Stimulated activated CD4-positive, alpha-beta T cell treated with anti-CD3 and anti-CD28 coated beads, Interleukin-1b, Interleukin-23, amount 100 ng/mL, for 48 hours (primary cell): ENCODE data around the gene RNF213.
A peak's percentile ranks its signal among the peaks of the same experiment; 100 is the strongest.
"Not testable (repeated sequence)": the region's sequence is repeated elsewhere in the genome, so short reads cannot be mapped to it uniquely, and the experiment has no call there.

ENCODE experiments used
- DNase-seq: peaks from one replicate; pipeline ENCODE4 v3.0.0-alpha.2; 2020

RNF213 gene

DNA sequence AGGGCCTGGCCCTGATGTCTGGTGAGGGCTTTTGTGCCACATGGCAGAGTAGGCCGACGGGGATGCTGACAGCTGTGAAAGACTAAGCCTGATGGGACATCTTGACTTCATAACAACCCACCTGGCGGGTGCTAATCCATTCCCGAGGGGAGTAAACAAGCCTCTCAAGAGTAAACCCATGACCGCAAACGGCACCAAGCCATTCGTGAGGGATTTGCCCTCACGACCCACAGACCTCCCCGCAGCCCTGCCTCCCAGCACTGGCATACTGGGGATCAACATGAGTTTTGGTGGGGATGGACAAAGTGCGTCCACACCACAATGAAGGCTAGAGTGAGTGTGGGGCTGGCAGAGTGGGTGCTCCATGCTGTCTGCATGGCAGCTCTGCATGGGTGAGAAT, 11.7 kb downstream of the RNF213 start:
- DNase-seq = no peak

DNA sequence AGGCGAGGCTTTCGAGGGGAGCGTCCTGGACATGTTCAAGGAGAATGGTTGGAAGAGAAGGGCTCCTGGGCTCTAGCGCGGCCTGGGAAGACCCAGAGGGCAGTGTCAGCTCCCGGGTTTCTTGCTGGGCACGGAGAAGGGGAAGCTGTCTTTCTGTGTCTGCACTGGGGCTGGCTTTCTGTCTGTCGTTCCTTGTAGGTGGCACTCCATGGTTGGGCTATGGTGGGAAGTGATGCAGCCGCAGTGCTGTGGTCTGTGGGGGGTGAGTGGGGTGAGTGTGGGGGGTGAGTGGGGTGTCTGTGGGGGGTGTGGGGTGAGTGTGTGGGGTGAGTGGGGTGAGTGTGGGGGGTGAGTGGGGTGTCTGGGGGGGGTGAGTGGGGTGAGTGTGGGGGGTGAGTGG, 13.7 kb downstream of the RNF213 start:
- no peak for DNase-seq

DNA sequence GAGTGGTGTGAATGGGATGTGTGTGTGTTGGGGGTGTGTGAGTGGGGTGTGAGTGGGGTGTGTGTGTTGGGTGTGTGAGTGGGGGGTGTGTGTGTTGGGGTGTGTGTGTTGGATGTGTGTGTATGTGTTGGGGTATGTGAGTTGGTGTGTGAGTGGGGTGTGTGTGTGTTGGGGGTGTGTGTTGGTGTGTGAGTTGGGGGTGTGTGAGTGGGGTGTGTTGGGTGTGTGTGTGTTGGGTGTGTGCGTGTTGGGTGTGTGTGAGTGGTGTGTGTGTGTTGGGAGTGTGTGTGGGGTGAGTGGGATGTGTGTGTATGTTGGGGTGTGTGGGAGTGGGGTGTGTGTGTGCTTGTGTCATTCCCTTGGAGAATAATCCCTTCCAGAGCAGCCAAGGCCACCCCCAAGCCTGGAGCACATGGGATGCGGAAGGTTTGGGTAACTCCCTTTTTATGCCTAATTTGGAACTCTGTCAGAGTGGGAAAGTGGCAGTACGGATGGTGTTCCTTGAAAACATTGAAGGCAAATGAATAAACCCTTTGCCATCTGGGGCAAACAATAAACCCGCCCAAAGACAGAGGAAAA, 14.3 kb downstream of the RNF213 start:
- DNase-seq = no peak

GRCh38 chr17:80275857-80276256, 15.2 kb downstream of the RNF213 start:
- not testable (repeated sequence) for DNase-seq

- no peak for DNase-seq
These were observed 17.4 kb downstream of the RNF213 start for GRCh38 chr17:80277751-80278671.

DNA sequence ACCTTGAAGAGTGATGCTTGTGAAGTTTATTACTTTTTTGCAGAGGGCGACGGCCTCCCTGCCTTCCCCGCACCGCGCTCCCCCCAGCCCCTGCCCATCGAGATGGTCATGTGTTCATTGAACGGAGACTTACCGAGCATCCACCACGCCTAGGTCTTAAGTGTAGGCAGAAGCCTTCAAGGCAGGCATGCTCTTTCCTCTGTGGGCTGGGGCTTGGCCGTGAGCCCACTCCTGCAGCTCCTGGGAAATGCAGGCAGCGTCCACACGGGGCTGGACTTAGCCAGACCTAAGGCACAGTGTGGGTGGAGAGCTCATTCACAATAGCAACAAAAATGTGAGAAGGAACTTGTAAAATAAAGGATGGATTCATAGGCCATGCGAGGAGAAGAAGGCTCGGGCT, 19.2 kb downstream of the RNF213 start:
- DNase-seq = no peak

- no peak for DNase-seq
These were observed 20.9 kb downstream of the RNF213 start for GRCh38 chr17:80281516-80281915.

- no peak for DNase-seq
These were observed 22.6 kb downstream of the RNF213 start for GRCh38 chr17:80283116-80283852.

DNA sequence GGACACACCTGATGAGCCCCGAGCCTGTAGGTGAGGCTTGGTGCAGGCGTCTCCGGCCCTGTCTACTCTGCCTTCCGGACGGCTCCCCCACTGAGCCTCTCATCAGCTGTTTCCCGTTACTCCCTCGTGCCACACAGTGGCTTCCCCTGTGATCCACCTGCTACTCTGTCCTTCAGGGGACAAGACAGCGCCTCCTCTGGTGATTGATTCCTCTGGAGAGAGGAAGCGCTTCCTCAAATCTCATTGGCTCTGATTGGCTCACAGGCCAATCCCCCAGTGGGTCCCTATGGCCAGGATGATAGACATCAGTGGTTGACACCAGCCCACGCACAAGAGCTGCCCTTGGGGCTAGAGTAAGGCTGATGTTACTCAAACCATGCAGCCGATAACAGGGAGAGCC, 24.0 kb downstream of the RNF213 start:
- peak; percentile 37 for DNase-seq

DNA sequence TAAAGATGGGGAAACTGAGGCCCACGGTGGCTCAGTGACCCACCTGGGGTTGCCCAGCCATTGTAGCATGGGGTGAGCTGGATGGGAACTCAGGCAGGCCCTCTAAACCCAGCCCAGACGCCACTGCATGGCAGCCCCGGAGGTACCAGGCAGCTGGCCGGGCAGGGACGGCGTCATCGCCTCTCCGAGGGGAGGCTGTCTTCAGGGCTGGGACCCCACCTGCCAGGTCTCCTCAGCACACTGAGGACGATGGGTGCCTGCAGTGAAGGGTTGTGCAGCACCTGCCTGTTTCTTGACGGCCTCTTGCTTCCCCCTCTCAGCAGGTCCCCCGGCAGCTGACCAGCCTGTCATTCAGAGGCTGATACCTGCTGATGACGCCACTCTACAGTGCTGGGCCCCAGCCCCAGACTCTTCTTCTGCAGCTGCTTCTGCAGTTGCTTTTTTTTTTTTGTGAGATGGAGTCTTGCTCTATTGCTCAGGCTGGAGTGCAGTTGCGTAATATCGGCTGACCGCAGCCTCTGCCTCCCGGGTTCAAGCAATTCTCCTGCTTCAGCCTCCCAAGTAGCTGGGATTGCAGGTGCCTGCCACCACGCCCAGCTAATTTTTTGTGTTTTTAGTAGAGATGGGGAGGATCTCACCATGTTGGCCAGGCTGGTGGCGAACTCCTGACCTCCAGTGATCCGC, 24.7 kb downstream of the RNF213 start:
- no peak for DNase-seq

- no peak for DNase-seq
These were observed 25.9 kb downstream of the RNF213 start for GRCh38 chr17:80286638-80286960.

- DNase-seq = no peak
These were observed 26.4 kb downstream of the RNF213 start for GRCh38 chr17:80287038-80287437.

GRCh38 chr17:80287806-80288567, 27.3 kb downstream of the RNF213 start:
- DNase-seq = no peak

GRCh38 chr17:80289616-80290015, 29.0 kb downstream of the RNF213 start:
- no peak for DNase-seq

- DNase-seq = no peak
These were observed 29.5 kb downstream of the RNF213 start for GRCh38 chr17:80290156-80290555.

- DNase-seq = no peak
These were observed 30.6 kb downstream of the RNF213 start for GRCh38 chr17:80291260-80291659.

DNA sequence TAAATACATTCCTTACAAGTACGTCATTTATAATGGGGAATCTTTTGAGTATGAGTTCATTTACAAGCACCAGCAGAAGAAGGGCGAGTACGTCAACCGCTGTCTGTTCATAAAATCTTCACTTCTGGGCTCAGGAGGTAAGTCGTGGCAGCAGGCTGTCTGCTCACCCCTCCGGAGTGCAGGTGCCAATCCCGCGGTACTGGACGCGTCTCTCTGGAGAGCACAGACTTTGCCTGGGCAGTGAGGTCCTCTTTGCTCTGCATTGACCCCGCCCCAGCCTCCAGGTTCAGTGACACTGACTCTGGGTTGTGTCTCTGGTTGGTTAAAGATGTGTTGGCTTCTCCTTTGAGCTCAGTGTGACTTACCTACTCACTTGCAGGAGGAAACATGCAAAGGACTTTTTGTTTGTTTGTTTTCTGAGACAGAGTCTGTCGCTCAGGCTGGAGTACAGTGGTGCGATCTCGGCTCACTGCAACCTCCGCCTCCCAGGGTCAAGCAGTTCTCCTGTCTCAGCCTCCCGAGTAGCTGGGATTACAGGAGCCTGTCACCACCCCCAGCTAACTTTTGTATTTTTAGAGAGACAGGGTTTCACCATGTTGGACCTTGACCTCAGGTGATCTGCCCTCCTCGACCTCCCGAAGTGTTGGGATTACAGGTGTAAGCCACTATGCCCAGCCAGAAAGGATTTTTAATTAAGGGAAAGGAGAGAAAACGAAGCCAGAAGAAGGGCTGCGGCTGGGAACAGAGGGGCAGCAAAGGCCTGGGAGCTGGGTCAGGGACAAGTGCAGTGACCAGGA, 31.2 kb downstream of the RNF213 start:
- DNase-seq = no peak

DNA sequence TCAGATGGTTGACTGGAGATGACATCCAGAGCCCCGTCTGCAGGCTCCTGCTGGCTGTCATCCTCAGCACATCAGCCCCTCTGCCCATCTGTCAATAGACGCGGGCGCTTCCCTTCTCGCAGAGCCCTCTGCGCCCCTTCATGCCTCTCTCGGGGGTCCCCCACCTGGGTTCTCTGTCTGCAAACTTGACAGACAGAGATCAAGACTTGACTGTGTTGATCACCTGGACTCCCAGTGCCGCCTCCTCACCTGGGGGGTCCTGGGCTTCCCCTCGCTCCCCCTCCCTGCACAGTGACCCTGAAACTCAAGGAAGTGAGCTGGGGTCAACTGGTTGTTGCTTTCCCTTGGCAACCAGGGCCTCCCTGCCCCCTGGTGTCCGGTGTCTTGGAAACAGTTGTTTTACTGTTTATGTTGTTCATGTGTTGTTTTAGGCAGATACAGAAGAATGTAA, 31.9 kb downstream of the RNF213 start:
- DNase-seq = no peak

GRCh38 chr17:80294210-80294609, 33.6 kb downstream of the RNF213 start:
- no peak for DNase-seq

- no peak for DNase-seq
These were observed 34.0 kb downstream of the RNF213 start for GRCh38 chr17:80294653-80295052.

DNA sequence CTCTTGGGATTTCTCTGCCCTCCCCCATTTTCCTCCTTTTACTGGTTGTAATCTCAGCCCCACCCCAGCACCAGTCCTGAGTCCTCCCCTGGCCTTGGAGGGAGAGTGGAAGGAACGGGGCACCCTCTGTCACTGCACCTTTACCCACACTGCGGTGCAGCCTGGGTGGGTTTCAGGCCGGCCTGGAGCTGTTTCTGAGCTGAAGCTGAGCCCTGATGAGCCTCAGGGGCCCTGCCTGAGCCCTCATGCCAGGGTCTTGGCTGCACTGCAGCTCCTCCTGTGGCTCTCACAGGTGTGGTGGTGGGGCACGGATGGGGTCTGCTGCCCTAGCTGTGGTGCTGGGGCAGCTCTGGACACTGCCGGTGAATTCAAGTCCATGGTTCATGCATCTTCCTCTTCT, 34.5 kb downstream of the RNF213 start:
- no peak for DNase-seq

DNA sequence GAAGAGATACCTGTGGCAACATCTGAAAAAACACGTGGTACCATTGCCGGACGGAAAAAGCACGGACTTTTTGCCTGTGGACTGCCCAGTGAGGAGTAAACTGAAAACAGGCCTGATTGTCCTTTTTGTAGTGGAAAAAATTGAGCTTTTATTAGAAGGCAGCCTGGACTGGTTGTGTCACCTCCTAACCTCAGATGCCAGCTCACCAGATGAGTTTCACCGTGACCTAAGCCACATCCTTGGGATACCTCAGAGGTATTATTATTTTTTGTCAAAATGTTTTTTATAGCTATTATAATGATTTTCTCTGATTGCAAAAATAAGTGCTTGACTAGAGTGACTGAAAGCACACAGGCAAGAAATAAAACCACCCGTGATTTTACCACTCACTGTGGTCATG, 34.9 kb downstream of the RNF213 start:
- DNase-seq = no peak
